GM11168 (cell line): ENCODE data around the gene RAP1GAP2.

Experiments used
- in situ Hi-C: fragments of 300-500 bp; cut with MboI; formaldehyde crosslinking; loops from one replicate; pipeline ENCODE4 v1.12.0; 2022; ENCODE audit warnings: low sequenced_read_pairs; ENCODE audit not compliant: unreplicated experiment

The RAP1GAP2 gene

GRCh38 chr17:2957631-2958286 is 161.5 kb downstream of the RAP1GAP2 start:
- in situ Hi-C loops: no loop called here

DNA sequence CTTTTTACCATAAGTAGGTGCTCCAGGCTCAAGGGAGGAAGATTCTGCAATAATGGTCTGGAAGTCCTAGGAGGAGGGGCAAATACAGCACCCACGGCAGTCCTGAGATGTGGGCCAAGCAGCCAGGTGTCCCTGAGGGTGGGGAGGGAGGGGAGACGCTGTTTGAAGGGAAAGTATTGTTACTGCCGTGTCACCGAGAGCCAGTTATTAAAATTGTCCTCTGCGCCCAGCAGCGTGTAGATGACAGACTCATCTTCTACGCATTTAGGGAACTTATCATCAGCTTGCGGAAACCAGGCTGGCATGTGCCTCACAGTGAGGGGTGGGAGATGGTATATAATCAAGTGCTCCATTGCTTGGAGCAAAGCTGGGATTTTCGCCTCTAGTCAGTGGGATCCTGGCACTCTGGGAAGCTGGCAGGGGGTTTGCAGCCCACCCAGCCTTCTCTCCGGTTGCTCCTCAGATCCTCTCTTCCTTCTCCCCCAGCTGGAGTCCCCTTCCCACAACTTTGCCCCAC is 162.5 kb downstream of the RAP1GAP2 start:
- in situ Hi-C loops: no loop called here

- in situ Hi-C loops: no loop called here
These were observed 163.3 kb downstream of the RAP1GAP2 start for GRCh38 chr17:2959371-2960130.

DNA sequence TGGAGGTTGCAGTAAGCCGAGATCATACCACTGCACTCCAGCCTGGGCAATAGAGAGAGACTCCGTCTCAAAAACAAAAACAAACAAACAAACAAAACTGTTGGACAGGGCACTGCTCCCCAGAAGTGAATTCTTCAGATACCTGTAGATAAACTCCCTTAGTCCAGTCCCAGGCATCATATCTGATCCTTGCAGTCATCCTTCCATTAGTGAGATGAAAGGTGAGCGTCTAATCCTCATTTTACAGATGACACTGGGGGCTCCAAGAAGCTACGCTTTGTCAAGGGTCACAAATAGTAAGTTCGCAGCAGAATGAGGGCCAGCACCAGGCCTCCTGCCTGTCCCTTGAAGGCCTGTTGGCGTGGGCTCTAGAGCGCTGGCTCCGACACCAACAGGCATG is 165.2 kb downstream of the RAP1GAP2 start:
- in situ Hi-C loops: no loop called here

DNA sequence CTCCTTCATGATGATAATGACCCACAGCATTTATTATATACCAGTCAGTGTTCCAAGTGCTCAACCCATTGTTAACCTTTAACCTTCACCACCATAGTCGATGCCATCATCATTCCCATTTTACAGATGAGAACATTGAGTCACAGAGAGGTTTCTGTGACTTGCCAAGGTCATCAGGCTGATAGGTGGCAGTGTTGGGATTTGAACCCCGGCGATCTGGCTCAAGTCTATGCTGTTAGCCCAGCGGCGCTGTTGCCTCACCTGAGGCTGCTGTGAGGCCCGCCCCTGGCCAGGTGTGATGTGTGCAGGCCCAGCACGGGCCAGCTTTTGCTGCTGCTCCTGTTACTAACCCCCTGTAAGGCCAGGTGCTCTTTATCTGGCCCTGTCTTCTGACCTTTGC is 166.0 kb downstream of the RAP1GAP2 start:
- in situ Hi-C loops: no loop called here

DNA sequence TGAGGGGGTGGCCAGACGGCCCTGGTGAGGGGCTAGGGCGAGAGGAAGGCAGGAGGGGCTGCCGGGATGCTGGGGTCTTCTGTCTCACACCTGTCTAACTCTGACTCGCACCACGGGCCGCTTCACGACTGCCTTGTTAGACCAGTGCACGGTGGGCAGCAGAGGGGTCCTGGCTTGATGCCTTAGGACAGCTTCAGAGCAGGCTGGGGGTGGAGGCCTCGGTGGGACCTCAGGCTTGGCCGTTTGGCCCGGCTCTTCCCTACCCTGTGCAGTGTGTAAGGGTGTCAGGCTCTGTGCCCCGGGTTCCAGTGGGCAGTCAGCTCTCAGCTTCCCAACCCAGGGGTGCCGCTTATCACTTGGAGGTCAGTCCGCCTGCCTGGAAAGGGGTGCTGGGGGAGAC is 166.5 kb downstream of the RAP1GAP2 start:
- in situ Hi-C loops: no loop called here

DNA sequence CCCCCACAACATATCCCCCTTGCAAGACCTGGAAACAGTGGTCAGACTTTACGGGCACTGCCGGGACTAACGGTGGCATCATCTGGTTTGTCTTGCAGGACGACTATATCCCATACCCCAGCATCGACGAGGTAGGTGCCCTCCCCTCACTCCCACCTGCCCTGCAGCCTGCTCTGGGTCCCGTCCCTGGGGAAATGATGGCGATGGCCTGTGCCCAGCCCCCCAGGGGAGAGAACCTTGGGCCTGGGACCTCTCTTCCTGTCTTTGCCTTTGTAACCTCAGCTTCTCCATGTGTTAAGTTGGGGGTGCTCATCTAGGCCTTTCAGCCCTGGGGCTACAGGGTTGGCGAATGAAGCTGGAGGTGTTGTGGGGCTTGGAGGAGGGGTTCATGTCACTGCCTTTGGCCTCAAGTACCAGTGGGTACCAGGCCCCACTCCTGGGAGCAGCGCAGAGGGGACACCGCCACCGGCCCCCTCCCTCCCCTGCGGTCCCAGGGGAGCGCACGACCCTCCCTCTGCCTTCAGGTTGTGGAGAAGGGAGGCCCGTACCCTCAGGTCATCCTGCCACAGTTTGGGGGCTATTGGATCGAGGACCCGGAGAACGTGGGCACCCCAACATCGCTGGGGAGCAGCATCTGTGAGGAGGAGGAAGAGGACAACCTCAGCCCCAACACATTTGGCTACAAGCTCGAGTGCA is 167.2 kb downstream of the RAP1GAP2 start:
- in situ Hi-C loops: no loop called here

GRCh38 chr17:2964028-2964356 is 167.8 kb downstream of the RAP1GAP2 start:
- in situ Hi-C loops: no loop called here

GRCh38 chr17:2964370-2964769 is 168.1 kb downstream of the RAP1GAP2 start:
- in situ Hi-C loops: no loop called here

DNA sequence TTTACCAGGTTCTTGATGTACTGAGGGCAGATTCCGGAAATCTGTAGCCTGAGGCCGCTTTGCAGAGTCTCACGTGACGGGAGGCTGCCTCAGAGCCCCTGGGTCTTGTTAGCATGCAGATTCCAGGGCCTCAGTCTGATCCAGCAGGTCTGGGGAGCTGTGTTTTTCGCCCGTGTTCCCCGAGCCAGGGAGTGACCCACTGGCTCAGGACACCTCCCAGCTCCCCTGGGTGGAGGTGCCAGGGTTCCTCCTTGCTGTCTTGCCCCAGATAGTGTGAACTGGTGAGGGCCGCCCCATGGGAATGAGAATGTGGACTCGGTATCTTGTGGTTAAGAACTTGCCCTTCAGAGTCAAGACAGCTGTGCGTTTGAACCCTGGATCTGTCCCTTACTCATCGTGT is 168.6 kb downstream of the RAP1GAP2 start:
- in situ Hi-C loops: no loop called here

- in situ Hi-C loops: no loop called here
These were observed 169.7 kb downstream of the RAP1GAP2 start for GRCh38 chr17:2965621-2966595.

GRCh38 chr17:2967515-2967914 is 171.3 kb downstream of the RAP1GAP2 start:
- in situ Hi-C loops: no loop called here

- in situ Hi-C loops: no loop called here
These were observed 175.6 kb downstream of the RAP1GAP2 start for GRCh38 chr17:2971851-2972250.

DNA sequence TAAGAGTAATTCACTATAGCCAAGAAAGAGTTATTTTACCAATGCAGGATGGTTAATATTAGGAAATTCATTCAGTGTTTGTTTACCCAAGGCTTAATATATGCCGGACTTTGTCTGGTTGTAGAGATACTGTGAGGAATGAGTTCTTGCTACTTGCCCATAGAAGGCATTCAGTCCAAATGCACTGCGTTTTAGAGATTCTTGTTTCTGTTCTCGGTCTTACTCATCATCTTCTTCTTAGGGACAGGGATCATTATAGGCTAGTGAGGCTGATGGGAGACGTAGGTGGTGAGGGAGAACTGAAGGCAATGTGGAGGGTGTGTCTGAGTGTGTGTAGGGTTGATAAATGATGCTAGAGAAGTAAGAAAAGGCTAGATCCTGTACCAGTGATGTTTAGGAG is 176.5 kb downstream of the RAP1GAP2 start:
- in situ Hi-C loops: no loop called here

DNA sequence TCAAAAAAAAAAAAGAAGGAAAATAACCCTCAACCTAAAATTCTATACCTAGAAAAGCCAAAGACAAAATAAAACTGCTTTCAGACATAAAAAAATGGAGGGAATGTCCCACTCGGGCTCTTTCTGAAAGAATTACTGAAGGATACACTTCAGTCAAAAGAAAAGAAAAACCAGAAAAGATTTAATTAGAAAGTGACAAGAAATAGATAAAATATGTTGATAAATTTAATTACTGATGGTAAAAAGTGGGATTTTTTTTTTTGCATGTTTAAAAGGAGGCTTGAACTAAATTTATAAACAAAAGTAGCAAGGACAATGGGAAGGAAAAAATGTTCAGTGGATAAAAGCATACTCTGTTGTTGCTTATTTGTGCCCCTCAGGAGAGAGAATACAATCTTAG is 178.1 kb downstream of the RAP1GAP2 start:
- in situ Hi-C loops: no loop called here

GRCh38 chr17:2975469-2975958 is 179.3 kb downstream of the RAP1GAP2 start:
- in situ Hi-C loops: no loop called here

- in situ Hi-C loops: no loop called here
These were observed 180.9 kb downstream of the RAP1GAP2 start for GRCh38 chr17:2977157-2977556.

- in situ Hi-C loops: no loop called here
These were observed 181.9 kb downstream of the RAP1GAP2 start for GRCh38 chr17:2978116-2978515.

DNA sequence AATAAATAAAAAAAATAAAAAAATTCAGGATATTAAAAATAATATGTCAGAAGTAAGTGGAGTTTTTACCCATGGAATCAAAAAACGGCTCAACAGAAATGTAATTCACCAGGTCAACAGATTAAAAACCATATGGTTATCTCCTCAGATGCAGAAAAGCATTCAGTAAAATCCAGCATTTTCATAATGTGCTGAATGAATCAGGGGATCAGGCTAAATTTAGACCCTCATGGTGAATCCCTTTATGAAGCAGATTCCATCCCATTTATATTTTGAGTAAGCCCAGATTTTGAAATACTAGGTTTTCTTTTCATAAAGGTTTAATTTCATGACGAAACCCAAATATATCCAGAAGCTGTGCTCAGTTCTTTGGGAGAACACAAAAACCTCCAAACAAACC is 182.8 kb downstream of the RAP1GAP2 start:
- in situ Hi-C loops: no loop called here
